ACC112 (cell line): ENCODE data around the gene WT1.

Experiments
- H2AFZ ChIP-seq: fragments of 200-600 bp; sonication (generic); one replicate; pipeline ENCODE4 v1.6.0; 2017; ENCODE audit warnings: antibody characterized with exemption, low read length; ENCODE audit not compliant: unreplicated experiment
- H3K27ac ChIP-seq: fragments of 200-600 bp; sonication (generic); 2 replicates; pipeline ENCODE4 v1.5.1; 2014; ENCODE audit warnings: low read depth, mild to moderate bottlenecking, antibody characterized with exemption, low read length, moderate library complexity
- H3K27me3 ChIP-seq: fragments of 200-600 bp; sonication (generic); 2 replicates; pipeline ENCODE4 v1.6.1; 2014; ENCODE audit warnings: mild to moderate bottlenecking, antibody characterized with exemption, low read length, moderate library complexity, mixed read lengths; ENCODE audit not compliant: insufficient read depth
- H3K36me3 ChIP-seq: fragments of 200-600 bp; sonication (generic); 2 replicates; pipeline ENCODE4 v1.6.1; 2016; ENCODE audit warnings: mild to moderate bottlenecking, antibody characterized with exemption, low read length, moderate library complexity, mixed read lengths; ENCODE audit not compliant: insufficient read depth
- H3K4me1 ChIP-seq: fragments of 200-600 bp; sonication (generic); one replicate; pipeline ENCODE4 v1.6.1; 2016; ENCODE audit warnings: low read length, mixed read lengths; ENCODE audit not compliant: insufficient read depth, unreplicated experiment, control insufficient read depth
- H3K4me3 ChIP-seq: fragments of 200-600 bp; sonication (generic); 2 replicates; pipeline ENCODE4 v1.5.1; 2014; ENCODE audit warnings: mild to moderate bottlenecking, low read depth, low read length
- H3K79me2 ChIP-seq: fragments of 200-600 bp; sonication (generic); one replicate; pipeline ENCODE4 v1.6.0; 2016; ENCODE audit warnings: low read length; ENCODE audit not compliant: control insufficient read depth, unreplicated experiment, insufficient read depth

Gene WT1

GRCh38 chr11:32454993-32455392, 19.7 kb upstream of the WT1 start:
- no peaks in the 10 kb centered on the region for H3K4me1 ChIP-seq
- no peaks in the 10 kb centered on the region for H3K36me3 ChIP-seq
- H3K27ac ChIP-seq, result no peak overlapping the region
- H3K4me3 ChIP-seq, result no peak overlapping the region
- H3K27me3 ChIP-seq, result peaks cover 76% of the 10 kb centered on the region
- no peaks in the 10 kb centered on the region for H3K79me2 ChIP-seq
- H2AFZ ChIP-seq, result no peak overlapping the region

- Histone ChIP-seq H3K79me2 (no peaks in the 10 kb centered on the region), H3K27ac (no peak overlapping the region), H3K27me3 (peaks cover 87% of the 10 kb centered on the region), H3K4me3 (no peak overlapping the region), H3K36me3 (no peaks in the 10 kb centered on the region), H2AFZ (no peak overlapping the region), H3K4me1 (no peaks in the 10 kb centered on the region)
These were observed 16.5 kb upstream of the WT1 start for GRCh38 chr11:32451808-32452207.

DNA sequence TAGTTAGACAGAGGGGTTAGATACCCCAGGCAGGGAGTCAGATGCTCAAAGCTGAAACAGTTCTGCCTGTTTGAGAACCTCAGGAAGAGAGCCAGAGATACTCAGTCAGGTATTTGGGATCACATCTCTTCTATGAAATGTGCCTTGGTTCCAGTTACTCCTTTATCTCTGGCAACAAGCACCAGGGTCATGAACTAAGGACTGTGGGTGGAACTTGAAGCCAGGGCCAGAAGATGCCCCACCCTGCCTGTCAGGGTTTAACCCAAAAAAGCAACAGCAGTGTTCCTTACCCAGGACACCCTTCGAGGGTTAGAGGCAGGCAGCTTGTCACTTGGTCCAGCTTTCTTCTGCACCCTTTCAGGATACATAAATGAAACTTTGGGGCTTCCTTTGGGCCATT, 15.0 kb upstream of the WT1 start:
- H3K4me3 ChIP-seq, result no peak overlapping the region
- H3K27ac ChIP-seq, result no peak overlapping the region
- no peak overlapping the region for H2AFZ ChIP-seq
- H3K79me2 ChIP-seq, result no peaks in the 10 kb centered on the region
- H3K4me1 ChIP-seq, result no peaks in the 10 kb centered on the region
- H3K36me3 ChIP-seq, result no peaks in the 10 kb centered on the region
- peaks cover 91% of the 10 kb centered on the region for H3K27me3 ChIP-seq

GRCh38 chr11:32448232-32448631, 12.9 kb upstream of the WT1 start:
- no peak overlapping the region for H3K4me3 ChIP-seq
- no peaks in the 10 kb centered on the region for H3K36me3 ChIP-seq
- H2AFZ ChIP-seq, result no peak overlapping the region
- peaks cover 92% of the 10 kb centered on the region for H3K27me3 ChIP-seq
- no peaks in the 10 kb centered on the region for H3K79me2 ChIP-seq
- H3K4me1 ChIP-seq, result no peaks in the 10 kb centered on the region
- no peak overlapping the region for H3K27ac ChIP-seq

DNA sequence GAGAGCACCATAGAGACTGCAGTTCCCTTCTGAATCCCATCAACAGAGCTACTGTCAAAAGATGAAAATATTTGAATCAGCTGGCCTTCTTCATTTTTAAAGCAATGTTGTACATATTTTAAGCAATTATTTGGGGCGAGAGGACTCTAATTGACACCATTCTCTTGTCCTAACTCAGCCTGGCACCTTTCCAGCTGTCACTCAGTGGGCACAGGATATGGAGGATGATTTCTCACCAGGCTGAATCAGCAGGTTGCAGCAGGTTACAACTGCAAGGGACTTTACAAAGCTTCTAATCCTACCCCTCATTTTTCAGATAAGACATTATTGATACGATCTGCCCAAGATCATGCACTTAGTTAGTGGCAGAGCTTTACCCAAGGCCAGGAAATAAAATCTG, 11.9 kb upstream of the WT1 start:
- H3K79me2 ChIP-seq, result no peaks in the 10 kb centered on the region
- no peaks in the 10 kb centered on the region for H3K4me1 ChIP-seq
- peaks cover 93% of the 10 kb centered on the region for H3K27me3 ChIP-seq
- H3K27ac ChIP-seq, result no peak overlapping the region
- H2AFZ ChIP-seq, result no peak overlapping the region
- H3K36me3 ChIP-seq, result no peaks in the 10 kb centered on the region
- no peak overlapping the region for H3K4me3 ChIP-seq

DNA sequence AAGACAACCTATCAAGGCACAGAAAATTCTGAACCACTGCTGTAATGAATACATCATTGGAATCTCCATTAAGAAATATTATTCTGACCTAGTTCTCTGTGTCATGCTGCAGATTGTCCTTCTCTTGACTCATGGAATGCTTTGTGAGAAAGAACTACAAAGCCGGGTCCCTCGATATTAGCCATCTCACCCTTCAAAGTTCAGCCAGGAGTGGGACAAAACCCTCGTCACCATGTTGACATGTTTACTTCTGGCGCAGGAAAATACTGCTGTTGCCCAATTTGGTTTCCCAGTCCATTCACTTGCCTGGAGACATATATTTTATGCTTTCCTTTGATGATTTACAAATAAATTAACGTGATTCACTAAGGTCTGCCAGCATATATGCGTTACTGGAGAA, 10.9 kb upstream of the WT1 start:
- peaks cover 93% of the 10 kb centered on the region for H3K27me3 ChIP-seq
- H3K36me3 ChIP-seq, result no peaks in the 10 kb centered on the region
- H3K79me2 ChIP-seq, result no peaks in the 10 kb centered on the region
- H2AFZ ChIP-seq, result no peak overlapping the region
- no peak overlapping the region for H3K27ac ChIP-seq
- H3K4me1 ChIP-seq, result no peaks in the 10 kb centered on the region
- no peak overlapping the region for H3K4me3 ChIP-seq

- no peaks in the 10 kb centered on the region for H3K36me3 ChIP-seq
- H3K79me2 ChIP-seq, result no peaks in the 10 kb centered on the region
- no peak overlapping the region for H2AFZ ChIP-seq
- H3K4me1 ChIP-seq, result no peaks in the 10 kb centered on the region
- no peak overlapping the region for H3K27ac ChIP-seq
- H3K4me3 ChIP-seq, result no peak overlapping the region
- peaks cover 93% of the 10 kb centered on the region for H3K27me3 ChIP-seq
These were observed 8.8 kb upstream of the WT1 start for GRCh38 chr11:32444186-32444585.

- peaks cover 95% of the 10 kb centered on the region for H3K27me3 ChIP-seq
- H3K4me1 ChIP-seq, result no peaks in the 10 kb centered on the region
- no peak overlapping the region for H2AFZ ChIP-seq
- no peak overlapping the region for H3K27ac ChIP-seq
- no peaks in the 10 kb centered on the region for H3K36me3 ChIP-seq
- H3K79me2 ChIP-seq, result no peaks in the 10 kb centered on the region
- no peak overlapping the region for H3K4me3 ChIP-seq
These were observed 5.6 kb upstream of the WT1 start for GRCh38 chr11:32440916-32441315.

GRCh38 chr11:32440312-32440908, 5.1 kb upstream of the WT1 start:
- Histone ChIP-seq H3K79me2 (no peaks in the 10 kb centered on the region), H3K4me1 (no peaks in the 10 kb centered on the region), H3K4me3 (no peak overlapping the region), H2AFZ (no peak overlapping the region), H3K27me3 (peaks cover 95% of the 10 kb centered on the region), H3K27ac (no peak overlapping the region), H3K36me3 (no peaks in the 10 kb centered on the region)

DNA sequence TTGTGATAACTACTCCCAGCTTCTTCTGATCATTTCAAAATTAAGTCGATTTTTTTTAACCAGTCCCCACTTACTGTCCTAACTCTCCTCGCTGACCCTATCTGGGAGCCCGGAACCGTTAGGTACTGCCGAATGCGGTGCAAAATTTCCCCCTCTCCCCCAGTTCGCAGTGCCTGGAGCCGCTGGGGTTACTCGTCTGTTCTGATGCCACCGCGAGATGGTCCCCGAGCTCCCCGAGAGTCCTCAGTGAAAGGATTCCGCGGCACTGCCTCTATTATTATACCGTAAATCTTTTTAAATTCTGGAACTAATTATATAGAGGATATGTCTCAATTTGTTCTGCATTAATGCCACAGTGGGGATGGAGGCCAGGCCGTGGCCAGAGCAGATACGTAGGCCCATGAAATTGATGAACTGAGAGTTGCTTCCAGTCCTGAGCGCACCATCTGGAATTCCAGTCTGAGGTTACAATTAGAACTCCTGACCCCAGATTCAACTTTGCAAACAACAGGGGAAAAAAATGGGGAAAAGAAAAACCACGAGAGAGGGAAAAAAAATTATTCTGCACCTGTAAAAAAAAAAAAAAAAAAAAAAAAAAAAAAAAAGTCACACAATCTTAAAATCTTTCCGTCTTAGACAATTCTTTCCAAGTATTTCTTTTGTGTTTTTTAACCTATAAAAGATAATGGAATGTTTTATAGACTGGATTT, 4.3 kb upstream of the WT1 start:
- H3K27ac ChIP-seq, result no peak overlapping the region
- H3K4me3 ChIP-seq, result no peak overlapping the region
- H3K4me1 ChIP-seq, result no peaks in the 10 kb centered on the region
- H3K79me2 ChIP-seq, result no peaks in the 10 kb centered on the region
- peaks cover 95% of the 10 kb centered on the region for H3K27me3 ChIP-seq
- no peak overlapping the region for H2AFZ ChIP-seq
- no peaks in the 10 kb centered on the region for H3K36me3 ChIP-seq

- H3K27me3 ChIP-seq, result peaks cover 97% of the 10 kb centered on the region
- no peaks in the 10 kb centered on the region for H3K79me2 ChIP-seq
- H3K4me3 ChIP-seq, result no peak overlapping the region
- H3K36me3 ChIP-seq, result no peaks in the 10 kb centered on the region
- H3K27ac ChIP-seq, result no peak overlapping the region
- no peak overlapping the region for H2AFZ ChIP-seq
- H3K4me1 ChIP-seq, result no peaks in the 10 kb centered on the region
These were observed 3.6 kb upstream of the WT1 start for GRCh38 chr11:32438866-32439489.
